Left ventricle myocardium superior (tissue), 1 donor: ENCODE measurements around the gene CHAT. TPM values are rescaled to one million over a fixed set of nuclear protein-coding genes. Genes with fewer than 3 reads are reported as not detected.
"Not testable (repeated sequence)": the region's sequence is repeated elsewhere in the genome, so short reads cannot be mapped to it uniquely, and the experiment has no call there.

Experiments used
- ATAC-seq: fragments of 200-7000 bp; cut with Tn5 transposase; one replicate; pipeline ENCODE4 v1.9.1; 2020; ENCODE audit warnings: mild to moderate bottlenecking, moderate library complexity
- DNase-seq: peaks from one replicate; pipeline ENCODE4 v3.0.0-alpha.2; 2020
- intact Hi-C: fragments of 100-400 bp; cut with micrococcal nuclease; formaldehyde crosslinking; loops from one replicate; pipeline ENCODE4 v1.11.0; 2022
- total RNA-seq: library from RNA; stranded (reverse); fragmentation: NEBNext Ultra II Directional; extraction: Animal tissue kit (Norgen Biotek cat#: 25700); gene quantifications from one replicate; pipeline ENCODE4 v1.2.1, GENCODE V29; 2021
- donor health status: DM: no; HTN: yes; CAD: no; lungs with severe emphysema.

The CHAT gene
- total RNA-seq, 1 donor from 2014 or later = not detected

DNA sequence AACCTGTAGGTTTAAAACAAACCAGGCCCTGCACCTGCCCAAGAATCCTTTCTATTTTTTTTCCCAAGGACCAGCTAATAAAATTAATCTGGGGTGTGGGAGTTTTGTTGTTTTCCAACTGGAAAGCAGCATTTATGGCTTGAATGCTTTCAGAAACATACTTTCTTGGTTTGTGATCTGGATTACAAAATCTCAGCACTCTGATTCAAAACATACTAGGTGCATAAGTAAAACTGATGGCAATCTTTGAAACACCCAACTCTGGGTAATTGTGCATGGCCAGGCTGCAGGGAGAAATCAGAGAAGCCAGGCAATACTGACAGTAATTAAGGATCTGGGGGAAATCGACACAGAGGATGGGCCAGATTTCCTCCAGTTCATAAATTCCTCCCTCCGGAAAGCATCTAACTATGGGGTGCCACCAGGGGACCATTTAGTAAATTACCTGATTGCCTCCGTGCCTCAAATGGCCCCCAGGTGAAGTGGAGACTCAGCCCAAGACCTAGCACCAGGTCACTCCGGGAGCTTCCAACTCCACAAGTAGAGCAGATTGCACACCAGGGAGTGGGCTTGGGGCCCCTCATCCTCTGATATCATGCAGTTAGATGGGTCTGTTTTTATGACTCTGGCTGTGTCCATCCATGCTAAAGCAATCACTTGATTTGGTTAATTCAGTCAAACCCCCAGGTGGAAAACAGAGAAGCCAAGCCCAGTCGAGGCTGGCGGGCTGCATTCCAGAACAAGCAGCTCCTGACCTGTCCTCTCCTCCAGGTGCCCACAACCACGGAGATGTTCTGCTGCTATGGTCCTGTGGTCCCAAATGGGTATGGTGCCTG, 50.4 kb downstream of the CHAT start:
- DNase-seq = no peak
- ATAC-seq = no peak
- intact Hi-C loops = no loop called here

DNA sequence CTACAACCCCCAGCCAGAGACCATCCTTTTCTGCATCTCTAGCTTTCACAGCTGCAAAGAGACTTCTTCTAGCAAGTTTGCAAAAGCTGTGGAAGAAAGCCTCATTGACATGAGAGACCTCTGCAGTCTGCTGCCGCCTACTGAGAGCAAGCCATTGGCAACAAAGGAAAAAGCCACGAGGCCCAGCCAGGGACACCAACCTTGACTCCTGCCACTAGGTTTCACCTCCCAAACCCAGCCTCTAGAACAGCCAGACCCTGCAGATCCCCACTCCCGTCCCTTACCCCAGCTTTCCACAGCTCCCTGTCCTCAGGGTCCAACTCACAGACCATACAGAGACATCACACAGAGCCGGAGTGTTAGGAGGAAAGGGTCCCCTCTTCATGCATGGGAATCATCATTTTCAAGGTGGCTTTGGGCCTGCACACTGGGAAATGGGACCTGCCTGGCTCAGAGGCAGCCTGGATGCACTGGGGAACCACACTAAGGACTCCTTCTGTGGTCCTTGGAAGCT, 51.1 kb downstream of the CHAT start:
- DNase-seq = no peak
- intact Hi-C loops = no loop called here
- ATAC-seq = no peak

DNA sequence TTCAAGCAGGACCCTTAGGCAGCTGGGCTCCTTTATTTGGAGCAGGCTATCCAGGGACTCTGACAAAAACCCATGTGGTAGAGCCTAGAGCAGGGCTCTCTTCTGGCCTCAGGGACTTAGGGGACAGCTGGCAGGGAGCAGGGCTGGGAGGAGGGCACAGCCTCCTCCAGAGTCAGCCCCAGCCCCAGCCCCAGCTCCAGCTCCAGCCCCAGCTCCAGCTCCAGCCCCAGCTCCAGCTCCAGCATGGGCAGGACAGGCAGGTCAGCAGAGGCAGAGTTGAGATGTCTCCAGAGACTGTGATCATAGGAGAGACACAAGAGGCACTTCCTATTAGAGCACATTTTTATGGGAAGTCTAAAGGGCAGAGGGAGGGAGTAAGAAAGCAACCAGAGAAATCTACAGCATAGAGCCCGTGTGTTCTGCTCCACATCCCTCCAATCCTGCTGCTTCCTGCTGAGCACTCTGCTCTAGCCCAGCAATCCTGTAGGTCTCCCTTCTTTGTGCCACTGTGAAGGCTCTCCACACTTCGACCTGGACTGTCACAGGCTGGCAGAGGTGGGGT, 52.3 kb downstream of the CHAT start:
- DNase-seq = no peak
- intact Hi-C loops = no loop called here
- ATAC-seq = no peak

- no peak for DNase-seq
- intact Hi-C loops = no loop called here
- ATAC-seq = no peak
Observed at GRCh38 chr10:49666685-49667084, 52.8 kb downstream of the CHAT start.

DNA sequence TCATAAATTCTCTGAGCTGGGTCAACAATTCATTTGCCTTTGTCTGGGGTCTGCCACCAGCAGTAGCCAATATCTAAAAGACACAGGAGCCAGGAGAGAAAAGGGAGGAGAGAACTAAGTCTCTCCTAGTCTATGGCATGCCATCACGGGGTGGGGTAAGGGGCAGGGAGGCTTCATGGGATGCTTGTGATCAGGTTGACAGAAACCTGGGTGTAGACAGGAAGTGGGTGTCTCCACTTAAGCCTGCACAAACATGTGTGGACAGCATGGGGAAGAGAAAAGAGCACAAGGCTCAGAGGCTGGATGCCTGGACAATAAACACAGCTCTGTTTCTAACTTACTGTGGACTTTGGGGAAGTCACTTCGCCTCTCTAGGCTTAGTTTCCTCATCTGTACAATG, 54.2 kb downstream of the CHAT start:
- no peak for ATAC-seq
- intact Hi-C loops = no loop called here
- DNase-seq = no peak

- intact Hi-C loops = no loop called here
- no peak for ATAC-seq
Observed at GRCh38 chr10:49668684-49669083, 54.8 kb downstream of the CHAT start.

GRCh38 chr10:49678827-49679479, 65.1 kb downstream of the CHAT start:
- ATAC-seq (no peak), DNase-seq (no peak)
- intact Hi-C loops = no loop called here

More at GRCh38 chr10:49668684-49669083, 54.8 kb downstream of the CHAT start:
- DNase-seq = no peak

- intact Hi-C loops = no loop called here
- peak; percentile 40 for DNase-seq
- ATAC-seq = peak; percentile 77
Observed at GRCh38 chr10:49679480-49679893, 65.7 kb downstream of the CHAT start, which contains the start of gene C10orf53. TSS of gene C10orf53 (plus strand) at chr10:49679651. CDS start at chr10:49679698, 47 bp downstream.

- intact Hi-C loops, DNase-seq, ATAC-seq: not testable (repeated sequence)
Observed at GRCh38 chr10:49682449-49682848, 68.6 kb downstream of the CHAT start.

GRCh38 chr10:49682879-49683278, 69.0 kb downstream of the CHAT start:
- DNase-seq = no peak
- intact Hi-C loops = no loop called here
- no peak for ATAC-seq

- ATAC-seq = no peak
- DNase-seq = no peak
- intact Hi-C loops = no loop called here
Observed at GRCh38 chr10:49686651-49687050, 72.8 kb downstream of the CHAT start.

DNA sequence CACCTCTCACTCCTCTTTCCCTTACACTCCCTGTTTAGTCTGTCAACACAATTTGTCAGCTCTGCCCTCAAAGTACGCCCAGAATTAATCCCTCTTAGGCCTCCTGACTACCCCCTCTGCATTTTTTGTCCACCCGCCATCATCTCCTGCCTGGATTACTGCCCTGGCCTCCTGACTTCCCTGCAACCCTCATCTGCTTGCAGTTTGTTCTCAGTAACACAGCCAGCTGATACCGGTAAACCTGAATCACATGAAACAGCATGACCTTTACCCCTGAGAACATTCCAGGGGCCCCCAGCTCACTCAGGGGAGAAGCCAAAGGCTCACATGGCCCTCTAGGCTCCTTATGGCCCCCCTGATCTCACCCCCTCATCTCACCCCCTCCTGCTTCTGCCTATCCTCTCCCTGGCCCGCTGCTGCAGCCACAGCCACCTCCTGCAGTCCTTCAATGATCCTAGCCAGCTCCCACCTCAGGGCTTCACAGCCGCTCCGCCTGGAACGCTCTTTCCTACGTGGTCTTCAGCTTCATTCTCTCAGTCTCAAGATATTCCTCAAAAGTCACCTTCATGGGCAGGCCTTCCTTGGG, 74.5 kb downstream of the CHAT start:
- intact Hi-C loops = no loop called here
- DNase-seq (no peak), ATAC-seq (no peak)

GRCh38 chr10:49688920-49689319, 75.1 kb downstream of the CHAT start:
- ATAC-seq = no peak
- DNase-seq = no peak
- intact Hi-C loops = no loop called here

- ATAC-seq = no peak
- DNase-seq = no peak
- intact Hi-C loops = no loop called here
Observed at GRCh38 chr10:49689882-49690510, 76.2 kb downstream of the CHAT start.

DNA sequence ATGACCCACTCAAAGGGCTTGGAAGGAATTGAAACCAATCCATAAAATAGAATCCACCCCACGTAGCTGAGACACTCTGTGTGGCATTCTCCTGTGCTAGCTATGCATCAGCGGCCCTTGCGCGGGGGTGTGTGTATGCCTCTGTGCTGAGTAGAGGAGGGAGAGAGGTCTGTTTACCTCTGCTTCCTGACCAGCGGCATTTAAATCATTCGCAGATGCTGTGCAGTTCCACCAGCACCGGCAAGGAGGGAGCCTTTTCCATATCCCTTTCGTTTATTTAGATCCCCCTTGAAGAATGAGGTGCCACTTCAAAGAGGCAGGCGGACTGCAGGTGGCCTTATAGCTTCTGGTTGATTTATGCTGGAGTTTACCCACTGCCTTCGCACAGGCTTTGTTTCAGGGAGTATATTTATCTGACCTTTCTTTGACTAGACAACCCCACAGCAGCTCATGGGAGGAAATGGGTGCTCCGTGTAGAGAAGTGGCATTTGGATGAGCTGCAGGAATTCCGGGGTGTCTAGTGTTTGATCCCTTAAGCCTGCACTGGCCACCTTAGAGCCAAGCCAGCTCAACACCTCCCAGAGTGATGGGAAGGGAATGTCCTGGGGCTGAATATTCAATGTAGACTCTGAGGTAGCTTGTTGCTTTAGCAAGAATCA, 77.0 kb downstream of the CHAT start:
- no peak for DNase-seq
- intact Hi-C loops = no loop called here
- ATAC-seq = no peak

DNA sequence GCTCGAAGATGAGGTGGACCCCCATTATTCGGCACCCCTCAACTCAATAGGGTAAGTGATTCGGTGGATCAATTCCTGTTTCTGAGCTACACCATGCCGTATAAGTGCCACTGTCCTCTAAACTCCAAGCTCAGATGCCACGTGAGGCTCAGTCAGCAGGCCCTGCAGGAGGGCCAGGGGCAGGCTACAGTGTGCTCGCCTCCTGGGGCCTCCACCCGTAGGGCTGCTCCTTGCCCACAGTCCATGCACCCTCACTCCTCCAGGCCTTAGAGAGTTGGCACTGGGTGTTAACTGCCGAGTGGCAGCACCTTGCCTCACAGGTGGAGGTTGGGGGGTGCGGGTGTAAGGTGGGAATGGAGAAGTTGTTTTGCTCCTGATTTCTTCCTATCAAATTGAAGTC, 77.8 kb downstream of the CHAT start:
- ATAC-seq (no peak), DNase-seq (no peak)
- intact Hi-C loops = no loop called here

- intact Hi-C loops = no loop called here
- ATAC-seq (no peak), DNase-seq (no peak)
Observed at GRCh38 chr10:49694466-49694865, 80.6 kb downstream of the CHAT start.

GRCh38 chr10:49696311-49696710, 82.5 kb downstream of the CHAT start:
- ATAC-seq (no peak), DNase-seq (no peak)
- intact Hi-C loops = no loop called here

GRCh38 chr10:49698679-49699078, 84.8 kb downstream of the CHAT start:
- DNase-seq (no peak), ATAC-seq (no peak)
- intact Hi-C loops = no loop called here
